ENCODE measurements around the gene FSTL4. TPM values are rescaled to one million over a fixed set of nuclear protein-coding genes. Genes with fewer than 3 reads are reported as not detected.

Gene FSTL4
- total RNA-seq, 1 experiment from 2014 or later, result 2.7 TPM

DNA sequence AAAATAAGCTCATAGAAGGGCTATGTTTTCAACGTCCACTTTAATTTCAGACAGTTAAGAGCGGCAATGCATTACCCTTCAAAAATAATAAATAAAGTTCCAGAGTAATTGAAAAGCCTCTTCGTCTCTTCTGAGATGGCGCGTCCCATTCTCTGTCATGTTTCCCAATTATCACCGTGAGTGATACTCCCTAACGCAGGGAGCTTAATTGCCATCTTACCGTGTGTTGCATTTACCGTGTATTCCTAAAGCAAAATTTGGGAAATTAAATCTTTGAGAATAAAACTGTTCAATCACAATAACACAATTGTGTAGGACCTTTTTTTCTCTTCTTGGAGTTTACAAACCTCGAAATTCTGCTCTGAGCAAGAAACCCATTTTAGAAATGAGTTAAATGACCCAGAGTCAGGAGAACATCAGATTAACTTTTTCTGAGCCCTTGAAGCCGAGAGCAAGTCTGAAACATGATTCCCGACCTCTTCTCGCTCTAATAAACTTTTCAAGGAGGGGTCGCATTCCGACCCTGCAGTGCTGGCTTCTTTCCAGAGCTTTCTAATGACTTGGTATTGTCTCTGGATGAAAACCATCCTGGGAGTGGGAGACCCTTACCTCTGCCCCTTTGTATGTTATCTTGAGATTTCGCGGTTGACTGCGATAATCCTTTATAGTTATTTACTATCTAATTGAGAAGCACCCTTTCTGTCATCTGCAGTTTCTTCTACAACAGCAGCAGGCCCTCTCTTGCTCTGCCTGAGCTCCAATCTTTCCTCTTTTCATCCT is 251.5 kb downstream of the FSTL4 start:
- Histone ChIP-seq H3K27me3 (replicated peaks; ENCODE audit: control insufficient read depth, insufficient read depth, low read length) (no peaks in the 10 kb centered on the region), H3K9me3 (no peaks in the 10 kb centered on the region), H3K4me3 (ENCODE audit: low read depth, low read length) (no peak overlapping the region), H3K36me3 (ENCODE audit: control insufficient read depth, insufficient read depth, low read length) (no peaks in the 10 kb centered on the region), H3K4me1 (no peaks in the 10 kb centered on the region)
- TF ChIP-seq CTCF (IDR thresholded peaks at IDR 0.05; ENCODE audit: insufficient read depth in 1 of 2, low read depth in 1 of 2, low read length in 1 of 2, severe bottlenecking in 1 of 2, unreplicated experiment in 1 of 2), result no peak
- POLR2A ChIA-PET, result no interaction called here
- no peaks in the 10 kb centered on the region for H3K4me1 Mint-ChIP-seq (ENCODE audit: low read depth, unreplicated experiment)
- H3K36me3 Mint-ChIP-seq (ENCODE audit: insufficient read depth, unreplicated experiment), result no peaks in the 10 kb centered on the region
- no TSS peak for BruUV-seq (replicated peaks)
- DNase-seq, result no peak
- intact Hi-C loops (cut with micrococcal nuclease; ENCODE audit: unreplicated experiment), result no loop called here
- H3K4me3 Mint-ChIP-seq (ENCODE audit: unreplicated experiment), result no peak overlapping the region
- CTCF ChIA-PET, result no interaction called here
- peaks cover 13% of the 10 kb centered on the region for H3K27me3 Mint-ChIP-seq (ENCODE audit: insufficient read depth, unreplicated experiment)
- H3K9me3 Mint-ChIP-seq (ENCODE audit: unreplicated experiment), result no peaks in the 10 kb centered on the region
- H3K27ac Mint-ChIP-seq (ENCODE audit: unreplicated experiment), result no peak overlapping the region

DNA sequence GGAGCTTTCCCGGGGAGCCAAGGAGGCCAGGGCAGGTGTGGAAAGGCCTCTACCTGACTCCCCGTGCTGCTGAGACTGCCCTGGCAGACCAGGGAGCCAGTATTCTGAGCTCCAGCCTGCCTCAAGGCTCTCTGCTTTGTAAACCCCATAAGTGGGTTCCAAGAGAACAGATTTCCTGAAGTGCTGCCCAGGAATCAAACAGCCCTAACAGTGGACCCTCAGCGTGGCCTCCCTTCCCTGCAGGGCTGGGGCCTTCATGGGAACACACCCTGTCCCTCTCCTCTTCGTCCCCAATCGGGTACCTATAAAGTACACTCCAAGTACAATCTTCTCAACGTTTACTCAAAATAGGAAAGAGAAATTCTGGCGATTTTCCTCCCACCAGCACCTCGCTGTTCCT is 252.5 kb downstream of the FSTL4 start:
- Histone ChIP-seq H3K9me3 (no peaks in the 10 kb centered on the region), H3K27me3 (replicated peaks; ENCODE audit: control insufficient read depth, insufficient read depth, low read length) (no peaks in the 10 kb centered on the region), H3K36me3 (ENCODE audit: control insufficient read depth, insufficient read depth, low read length) (no peaks in the 10 kb centered on the region), H3K4me3 (ENCODE audit: low read depth, low read length) (no peak overlapping the region), H3K4me1 (no peaks in the 10 kb centered on the region)
- Mint-ChIP-seq H3K4me3 (ENCODE audit: unreplicated experiment) (no peak overlapping the region), H3K27ac (ENCODE audit: unreplicated experiment) (no peak overlapping the region), H3K9me3 (ENCODE audit: unreplicated experiment) (no peaks in the 10 kb centered on the region), H3K36me3 (ENCODE audit: insufficient read depth, unreplicated experiment) (no peaks in the 10 kb centered on the region), H3K4me1 (ENCODE audit: low read depth, unreplicated experiment) (no peaks in the 10 kb centered on the region), H3K27me3 (ENCODE audit: insufficient read depth, unreplicated experiment) (peaks cover 13% of the 10 kb centered on the region)
- no TSS peak for BruUV-seq (replicated peaks)
- DNase-seq, result no peak
- POLR2A ChIA-PET, result no interaction called here
- intact Hi-C loops (cut with micrococcal nuclease; ENCODE audit: unreplicated experiment), result no loop called here
- CTCF ChIA-PET, result no interaction called here
- TF ChIP-seq CTCF (IDR thresholded peaks at IDR 0.05; ENCODE audit: insufficient read depth in 1 of 2, low read depth in 1 of 2, low read length in 1 of 2, severe bottlenecking in 1 of 2, unreplicated experiment in 1 of 2), result no peak

DNA sequence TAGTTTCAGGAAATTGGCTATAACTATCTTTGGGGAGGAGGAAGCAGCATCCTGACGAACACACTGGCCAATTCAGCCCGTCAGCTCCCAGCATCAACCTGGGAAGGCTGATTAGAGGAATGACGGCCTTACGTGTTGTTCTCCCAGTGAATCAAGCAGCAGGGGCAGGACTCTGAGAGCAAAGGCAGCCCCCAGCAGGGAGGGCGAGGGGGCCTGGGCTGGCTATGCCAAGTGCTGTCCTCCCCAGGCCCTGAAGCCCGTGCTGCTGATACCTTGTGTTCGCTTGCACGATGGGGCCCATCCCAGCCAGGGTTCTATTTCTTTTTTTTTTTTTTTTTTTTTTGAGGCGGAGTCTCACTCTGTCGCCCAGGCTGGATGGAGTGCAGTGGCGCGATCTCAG is 254.1 kb downstream of the FSTL4 start:
- intact Hi-C loops (cut with micrococcal nuclease; ENCODE audit: unreplicated experiment), result no loop called here
- H3K4me3 Mint-ChIP-seq (ENCODE audit: unreplicated experiment), result no peak overlapping the region
- no peaks in the 10 kb centered on the region for H3K4me1 Mint-ChIP-seq (ENCODE audit: low read depth, unreplicated experiment)
- Histone ChIP-seq H3K4me1 (no peaks in the 10 kb centered on the region), H3K27me3 (replicated peaks; ENCODE audit: control insufficient read depth, insufficient read depth, low read length) (no peaks in the 10 kb centered on the region), H3K9me3 (no peaks in the 10 kb centered on the region), H3K4me3 (ENCODE audit: low read depth, low read length) (no peak overlapping the region), H3K36me3 (ENCODE audit: control insufficient read depth, insufficient read depth, low read length) (no peaks in the 10 kb centered on the region)
- no peaks in the 10 kb centered on the region for H3K9me3 Mint-ChIP-seq (ENCODE audit: unreplicated experiment)
- no peaks in the 10 kb centered on the region for H3K36me3 Mint-ChIP-seq (ENCODE audit: insufficient read depth, unreplicated experiment)
- BruUV-seq (replicated peaks), result no TSS peak
- H3K27ac Mint-ChIP-seq (ENCODE audit: unreplicated experiment), result no peak overlapping the region
- DNase-seq, result no peak
- peaks cover 7% of the 10 kb centered on the region for H3K27me3 Mint-ChIP-seq (ENCODE audit: insufficient read depth, unreplicated experiment)
- ChIA-PET POLR2A (no interaction called here), CTCF (no interaction called here)
- no peak for TF ChIP-seq CTCF (IDR thresholded peaks at IDR 0.05; ENCODE audit: insufficient read depth in 1 of 2, low read depth in 1 of 2, low read length in 1 of 2, severe bottlenecking in 1 of 2, unreplicated experiment in 1 of 2)
